ENCODE data around the gene IPP.

GRCh38 chr1:45730780-45731319 is 19.6 kb downstream of the IPP start:
- TF ChIP-seq CTCF (optimal IDR thresholded peaks at IDR 0.05 in 1 of 3, IDR thresholded peaks at IDR 0.05 in 1 of 3, conservative IDR thresholded peaks at IDR 0.05 in 1 of 3; ENCODE audit: extremely low read depth in 1 of 3, insufficient read depth in 2 of 3, low read length in 3 of 3) (no peak), EZH2 (IDR thresholded peaks at IDR 0.05; ENCODE audit: low read length) (no peak)
